ENCODE results near the gene DELE1.

GRCh38 chr5:141920771-141921170 lies 2.9 kb upstream of the DELE1 start:
- TF ChIP-seq, protein P1, sequence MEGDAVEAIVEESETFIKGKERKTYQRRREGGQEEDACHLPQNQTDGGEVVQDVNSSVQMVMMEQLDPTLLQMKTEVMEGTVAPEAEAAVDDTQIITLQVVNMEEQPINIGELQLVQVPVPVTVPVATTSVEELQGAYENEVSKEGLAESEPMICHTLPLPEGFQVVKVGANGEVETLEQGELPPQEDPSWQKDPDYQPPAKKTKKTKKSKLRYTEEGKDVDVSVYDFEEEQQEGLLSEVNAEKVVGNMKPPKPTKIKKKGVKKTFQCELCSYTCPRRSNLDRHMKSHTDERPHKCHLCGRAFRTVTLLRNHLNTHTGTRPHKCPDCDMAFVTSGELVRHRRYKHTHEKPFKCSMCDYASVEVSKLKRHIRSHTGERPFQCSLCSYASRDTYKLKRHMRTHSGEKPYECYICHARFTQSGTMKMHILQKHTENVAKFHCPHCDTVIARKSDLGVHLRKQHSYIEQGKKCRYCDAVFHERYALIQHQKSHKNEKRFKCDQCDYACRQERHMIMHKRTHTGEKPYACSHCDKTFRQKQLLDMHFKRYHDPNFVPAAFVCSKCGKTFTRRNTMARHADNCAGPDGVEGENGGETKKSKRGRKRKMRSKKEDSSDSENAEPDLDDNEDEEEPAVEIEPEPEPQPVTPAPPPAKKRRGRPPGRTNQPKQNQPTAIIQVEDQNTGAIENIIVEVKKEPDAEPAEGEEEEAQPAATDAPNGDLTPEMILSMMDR (conservative IDR thresholded peaks at IDR 0.05), result no peak
- TF ChIP-seq ZFX (IDR thresholded peaks at IDR 0.05), result no peak
